GM18907 (cell line): ENCODE results near the gene MTMR3.

Experiments
- ATAC-seq: cut with Tn5 transposase; IDR thresholded peaks from one replicate; pipeline ENCODE4 v1.9.1; 2021; ENCODE audit warnings: mild to moderate bottlenecking, moderate library complexity; ENCODE audit not compliant: unreplicated experiment

The MTMR3 gene

GRCh38 chr22:30079952-30080533 lies 197.1 kb downstream of the MTMR3 start, which contains the start of gene HORMAD2:
Gene HORMAD2, plus strand, starts transcription at chr22:30080464. Its CDS starts 13,489 bp downstream, at chr22:30093953.
- ATAC-seq: no peak
